ENCODE results near the gene ADAMTS3.

ADAMTS3 gene

GRCh38 chr4:72408568-72408967 lies 160.5 kb downstream of the ADAMTS3 start:
- DNase-seq (ENCODE audit: low spot score), result no peak

DNA sequence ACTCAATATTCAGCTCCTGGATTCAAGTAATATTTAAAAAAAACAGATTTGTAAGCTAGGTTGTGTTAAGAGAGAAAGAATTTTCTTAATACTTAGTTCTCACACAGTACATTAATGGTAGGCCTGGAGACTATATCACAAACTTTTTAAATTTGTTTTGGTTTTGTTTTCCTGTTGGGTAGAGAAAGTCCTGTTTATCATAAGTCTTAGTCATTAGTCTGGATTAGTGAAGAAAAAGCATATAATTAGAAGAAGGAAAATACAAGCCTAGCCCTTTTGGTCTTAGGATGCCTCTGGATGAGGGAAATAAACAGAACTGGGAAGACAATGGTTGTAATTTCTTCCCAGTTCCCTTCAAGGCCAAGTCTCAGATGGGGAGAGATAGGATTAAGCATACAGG lies 163.6 kb downstream of the ADAMTS3 start:
- DNase-seq (ENCODE audit: low spot score), result no peak

- DNase-seq (ENCODE audit: low spot score), result no peak
Measured at GRCh38 chr4:72397314-72397713, 171.7 kb downstream of the ADAMTS3 start.

DNA sequence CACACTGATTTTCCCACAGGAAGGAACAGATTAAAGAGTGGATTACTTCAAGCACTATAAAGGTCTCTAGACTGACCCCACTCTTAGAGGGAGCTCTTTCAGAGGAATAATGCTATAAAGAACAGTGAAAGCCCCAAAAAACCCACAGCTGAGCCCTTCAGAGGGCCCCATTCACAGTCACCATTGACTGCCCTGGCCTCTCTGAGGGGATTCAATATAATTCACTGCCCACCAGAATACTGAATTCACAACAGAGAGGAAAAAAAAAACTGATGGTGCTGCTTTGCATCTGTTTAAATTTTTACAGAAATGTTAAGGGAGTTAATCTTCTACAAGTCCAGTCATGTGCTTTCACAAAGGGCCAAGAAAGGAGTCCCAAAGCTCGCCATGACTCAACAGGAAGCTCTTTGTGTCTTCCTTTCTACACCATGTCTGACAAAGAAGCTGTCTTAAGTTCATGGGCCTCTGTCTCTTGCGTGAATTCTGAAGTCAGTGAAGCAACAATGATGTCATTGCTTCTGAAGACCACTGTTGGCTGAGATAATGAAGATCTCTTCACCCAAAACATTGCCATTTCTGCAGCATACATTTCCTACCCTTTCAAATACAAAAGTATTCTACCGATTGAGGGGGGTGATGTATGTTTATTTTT lies 174.9 kb downstream of the ADAMTS3 start:
- DNase-seq (ENCODE audit: low spot score), result no peak

DNA sequence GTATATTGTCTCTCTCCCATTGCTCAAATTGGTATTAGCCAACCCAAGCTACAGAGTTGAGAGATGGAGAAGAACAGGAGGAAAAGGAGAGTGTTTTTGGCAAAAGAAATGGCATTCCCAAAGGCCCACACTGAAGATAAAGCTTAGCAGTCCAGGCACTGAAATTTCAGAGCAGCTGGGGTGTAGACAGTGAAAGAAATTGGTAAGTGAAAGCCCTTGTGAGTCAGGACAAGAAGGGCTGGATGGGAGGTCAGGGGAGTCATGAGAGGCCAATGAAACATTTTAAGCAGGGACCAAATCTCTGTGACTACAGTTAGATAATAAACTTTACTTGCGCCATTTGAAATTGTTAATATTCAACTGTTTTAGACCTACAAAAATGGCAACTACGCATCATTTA lies 177.7 kb downstream of the ADAMTS3 start:
- no peak for DNase-seq (ENCODE audit: low spot score)

- no peak for DNase-seq (ENCODE audit: low spot score)
Measured at GRCh38 chr4:72390409-72390808, 178.6 kb downstream of the ADAMTS3 start.

DNA sequence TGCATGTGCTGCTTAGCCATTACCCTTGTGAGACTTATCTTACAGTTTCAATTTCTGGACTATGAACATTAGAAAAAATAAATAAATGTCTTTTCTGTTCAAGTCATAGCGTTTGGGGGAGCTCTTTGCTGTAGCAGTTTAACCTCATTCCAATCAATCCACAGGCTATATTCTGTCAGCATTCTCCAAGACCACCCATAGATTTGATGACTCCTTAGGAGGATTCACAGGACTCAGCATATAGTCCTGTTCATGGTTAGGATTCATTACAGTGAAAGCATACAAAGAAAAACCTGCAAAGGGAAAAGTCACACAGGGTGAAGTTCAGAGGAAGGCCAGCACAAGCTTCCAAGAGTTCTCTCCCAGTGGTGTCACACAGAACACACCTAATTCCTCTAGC lies 180.5 kb downstream of the ADAMTS3 start:
- no peak for DNase-seq (ENCODE audit: low spot score)

DNA sequence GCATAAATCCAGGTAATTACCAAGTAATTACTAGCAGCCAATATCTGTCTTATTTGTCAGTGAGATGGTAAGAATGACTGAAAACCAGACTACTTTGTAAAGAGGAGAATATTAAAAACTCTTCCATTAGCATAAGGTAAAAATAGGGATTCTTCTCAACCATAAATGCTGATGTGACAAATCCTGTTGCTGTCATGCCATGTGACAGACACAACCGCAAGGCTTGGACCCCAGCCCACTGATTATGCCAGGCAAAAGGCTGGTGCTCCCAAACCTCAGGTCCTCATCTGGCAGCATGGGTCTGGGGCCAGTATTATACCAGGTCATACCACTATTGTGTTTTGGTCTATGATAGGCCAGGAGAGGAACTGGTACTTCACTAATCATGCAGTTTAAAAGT lies 181.1 kb downstream of the ADAMTS3 start:
- DNase-seq (ENCODE audit: low spot score), result no peak

- no peak for DNase-seq (ENCODE audit: low spot score)
Measured at GRCh38 chr4:72383439-72383838, 185.6 kb downstream of the ADAMTS3 start.

GRCh38 chr4:72378901-72379300 lies 190.1 kb downstream of the ADAMTS3 start:
- DNase-seq (ENCODE audit: low spot score), result no peak

DNA sequence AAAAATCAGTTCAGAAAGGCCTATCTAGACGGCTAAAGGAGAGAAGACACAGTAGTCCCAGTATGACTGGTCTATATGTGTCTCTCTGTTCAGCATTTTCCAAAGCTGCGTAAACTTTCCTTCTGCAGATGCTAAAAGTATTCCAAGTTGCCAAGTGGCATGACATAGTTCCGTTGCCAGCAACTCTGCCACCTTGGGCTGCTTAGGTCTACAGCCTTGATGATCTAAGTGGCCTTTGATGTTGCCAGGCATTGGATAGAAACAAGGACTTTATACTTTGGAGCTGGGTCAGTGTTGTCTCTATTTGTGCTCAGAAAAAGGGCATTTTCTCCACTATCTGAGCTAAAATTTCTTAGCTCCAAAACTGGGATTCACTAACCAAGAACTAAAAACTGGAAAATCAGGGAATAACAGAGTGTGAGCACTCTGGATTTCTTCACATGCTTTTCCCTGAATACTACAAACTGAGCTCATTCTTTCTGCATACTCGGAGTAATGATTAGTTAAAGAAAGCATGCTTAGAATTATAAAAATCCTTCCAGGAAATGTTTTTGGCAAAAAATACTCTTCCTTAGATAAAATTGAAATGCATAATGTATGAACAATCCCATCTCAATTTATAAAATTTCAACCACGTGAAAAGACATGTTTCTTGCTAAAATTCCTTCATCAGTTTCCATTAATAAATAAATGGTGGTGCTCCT lies 191.4 kb downstream of the ADAMTS3 start:
- no peak for DNase-seq (ENCODE audit: low spot score)

- no peak for DNase-seq (ENCODE audit: low spot score)
Measured at GRCh38 chr4:72376901-72377300, 192.1 kb downstream of the ADAMTS3 start.

- DNase-seq (ENCODE audit: low spot score), result no peak
Measured at GRCh38 chr4:72375073-72375736, 193.8 kb downstream of the ADAMTS3 start.

DNA sequence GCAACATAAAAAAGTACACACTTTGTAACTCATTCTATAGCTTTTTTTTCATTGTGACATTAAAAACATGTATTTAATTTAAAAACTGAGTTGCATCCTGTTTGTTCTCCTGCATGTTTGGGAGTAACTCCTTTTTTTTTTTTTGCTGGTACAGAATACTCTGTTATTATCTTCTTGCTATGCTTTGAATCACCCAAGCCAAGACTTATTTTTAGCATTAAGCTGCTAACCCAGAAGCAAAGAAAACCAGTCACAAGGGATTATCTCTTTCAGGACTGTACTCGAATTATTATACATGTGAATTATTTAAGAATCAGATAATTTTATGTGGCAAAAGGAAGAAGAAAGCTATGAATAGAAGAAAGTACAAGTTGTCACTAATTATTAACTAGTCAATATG lies 194.9 kb downstream of the ADAMTS3 start:
- no peak for DNase-seq (ENCODE audit: low spot score)

DNA sequence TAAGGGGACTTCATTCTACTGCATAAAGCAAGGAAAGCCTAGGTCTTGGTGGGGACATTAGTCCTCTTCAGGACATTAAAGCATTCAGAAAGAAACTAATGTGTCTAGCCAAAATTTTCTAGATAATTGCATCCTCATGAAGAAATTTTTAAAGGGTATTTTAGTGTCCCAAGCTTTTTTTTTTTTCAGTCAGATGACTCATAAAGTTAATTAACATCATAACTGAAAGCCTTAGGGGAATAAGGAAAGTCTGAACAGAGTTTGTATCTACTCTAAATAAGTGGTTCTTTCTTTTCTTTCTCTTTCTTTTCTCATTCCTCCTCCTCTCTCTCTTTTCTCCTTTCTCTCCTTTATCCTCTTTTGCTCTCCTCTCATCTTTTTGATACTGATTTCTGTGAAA lies 202.4 kb downstream of the ADAMTS3 start:
- no peak for DNase-seq (ENCODE audit: low spot score)

GRCh38 chr4:72365981-72366380 lies 203.0 kb downstream of the ADAMTS3 start:
- DNase-seq (ENCODE audit: low spot score), result no peak

DNA sequence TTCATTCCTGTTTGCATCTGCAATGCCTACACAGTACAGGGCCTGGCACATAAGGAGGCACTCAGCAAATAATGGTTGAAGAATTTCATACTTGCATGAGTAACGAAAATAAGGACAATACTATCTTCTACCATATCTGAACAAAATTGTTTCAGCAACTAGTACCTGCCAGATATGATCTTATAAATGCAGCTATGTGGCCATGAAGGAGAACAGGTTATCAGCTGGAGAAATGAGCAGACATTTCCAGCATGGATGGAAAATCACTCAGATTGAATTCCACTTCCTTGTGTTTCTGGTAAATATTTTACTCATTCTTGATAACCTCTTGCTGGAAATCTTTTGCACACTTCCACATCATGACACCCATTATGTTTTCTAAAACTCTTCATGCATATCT lies 204.0 kb downstream of the ADAMTS3 start:
- DNase-seq (ENCODE audit: low spot score), result no peak

DNA sequence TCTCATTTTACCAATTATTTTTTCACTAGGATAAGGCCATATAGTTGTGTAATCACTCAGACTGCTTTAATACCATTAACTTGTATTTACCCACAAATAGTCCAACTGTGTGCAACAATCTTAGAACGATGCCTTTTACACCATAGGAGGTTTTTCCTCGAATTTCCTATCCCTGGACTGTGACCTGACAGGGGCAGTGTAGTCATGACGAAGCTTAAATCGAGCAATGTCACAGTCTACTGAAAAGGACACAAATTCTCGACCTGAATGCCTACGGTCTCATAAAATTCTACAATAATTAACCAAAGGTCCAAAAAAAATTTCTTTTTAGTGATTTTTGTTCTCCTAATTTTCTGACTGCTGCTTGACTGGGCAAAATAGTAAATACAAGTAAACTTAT lies 208.9 kb downstream of the ADAMTS3 start:
- no peak for DNase-seq (ENCODE audit: low spot score)

DNA sequence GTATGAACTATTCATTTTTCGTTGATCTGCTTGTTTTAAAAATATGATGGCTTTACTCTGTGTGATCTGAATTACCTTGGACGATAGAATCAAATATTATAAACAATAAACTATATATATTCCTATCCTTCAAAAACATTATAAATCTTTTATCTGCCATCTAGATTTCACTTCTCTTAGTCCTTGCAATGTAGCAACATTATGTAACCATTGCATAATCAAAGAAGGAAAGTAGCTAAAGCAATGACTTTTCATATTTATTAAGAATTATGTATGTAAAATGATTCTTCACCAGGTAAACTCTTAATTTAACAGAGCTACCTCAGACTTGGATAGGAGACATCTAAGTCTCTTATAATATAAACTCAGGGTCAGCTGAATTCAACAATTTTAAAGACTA lies 210.5 kb downstream of the ADAMTS3 start:
- no peak for DNase-seq (ENCODE audit: low spot score)

- DNase-seq (ENCODE audit: low spot score), result no peak
Measured at GRCh38 chr4:72357908-72358307, 211.1 kb downstream of the ADAMTS3 start.

- DNase-seq (ENCODE audit: low spot score), result no peak
Measured at GRCh38 chr4:72352711-72353110, 216.3 kb downstream of the ADAMTS3 start.

GRCh38 chr4:72351521-72351920 lies 217.5 kb downstream of the ADAMTS3 start:
- DNase-seq (ENCODE audit: low spot score), result no peak

DNA sequence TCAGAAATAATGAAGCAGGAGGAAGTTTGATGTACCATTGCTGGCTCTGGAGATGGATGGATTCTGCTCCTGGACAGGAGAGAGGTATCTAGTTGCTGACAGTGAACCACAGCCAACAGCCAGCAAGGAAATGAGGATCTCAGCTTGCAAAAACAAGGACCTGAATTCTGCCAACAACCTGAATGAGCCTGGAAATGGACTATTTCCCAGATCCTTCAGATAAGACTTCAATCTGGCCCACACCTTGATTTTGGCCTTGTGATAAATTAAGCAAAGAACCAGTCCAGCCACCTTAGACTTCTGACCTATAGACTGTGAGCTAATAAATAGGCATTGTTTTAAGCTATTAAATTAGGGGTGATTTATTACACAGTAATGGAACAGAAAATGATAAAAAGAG lies 220.3 kb downstream of the ADAMTS3 start:
- DNase-seq (ENCODE audit: low spot score), result no peak

GRCh38 chr4:72344418-72344817 lies 224.6 kb downstream of the ADAMTS3 start:
- no peak for DNase-seq (ENCODE audit: low spot score)

All from LoVo (cell line).